Stimulated activated naive CD4-positive, alpha-beta T cell (primary cell): Measurements from ENCODE around the gene CCND1.

Experiments
- DNase-seq, 6 experiments: peaks; one replicate each; lab custom pipeline; 2025; lab: John Stamatoyannopoulos, UW

CCND1 gene

DNA sequence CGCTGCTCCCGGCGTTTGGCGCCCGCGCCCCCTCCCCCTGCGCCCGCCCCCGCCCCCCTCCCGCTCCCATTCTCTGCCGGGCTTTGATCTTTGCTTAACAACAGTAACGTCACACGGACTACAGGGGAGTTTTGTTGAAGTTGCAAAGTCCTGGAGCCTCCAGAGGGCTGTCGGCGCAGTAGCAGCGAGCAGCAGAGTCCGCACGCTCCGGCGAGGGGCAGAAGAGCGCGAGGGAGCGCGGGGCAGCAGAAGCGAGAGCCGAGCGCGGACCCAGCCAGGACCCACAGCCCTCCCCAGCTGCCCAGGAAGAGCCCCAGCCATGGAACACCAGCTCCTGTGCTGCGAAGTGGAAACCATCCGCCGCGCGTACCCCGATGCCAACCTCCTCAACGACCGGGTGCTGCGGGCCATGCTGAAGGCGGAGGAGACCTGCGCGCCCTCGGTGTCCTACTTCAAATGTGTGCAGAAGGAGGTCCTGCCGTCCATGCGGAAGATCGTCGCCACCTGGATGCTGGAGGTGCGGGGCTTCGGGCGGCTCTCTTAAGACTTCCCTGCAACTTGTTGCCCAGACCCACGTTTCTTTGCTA is at the start of gene CCND1:
Gene CCND1, plus strand, starts transcription at position 162 of the 587 bp plus-strand sequence. Its CDS starts 158 bp downstream, at position 320.
- DNase-seq = peak in 4 of 6 experiments; percentile 16 to 51 (median 46)

DNA sequence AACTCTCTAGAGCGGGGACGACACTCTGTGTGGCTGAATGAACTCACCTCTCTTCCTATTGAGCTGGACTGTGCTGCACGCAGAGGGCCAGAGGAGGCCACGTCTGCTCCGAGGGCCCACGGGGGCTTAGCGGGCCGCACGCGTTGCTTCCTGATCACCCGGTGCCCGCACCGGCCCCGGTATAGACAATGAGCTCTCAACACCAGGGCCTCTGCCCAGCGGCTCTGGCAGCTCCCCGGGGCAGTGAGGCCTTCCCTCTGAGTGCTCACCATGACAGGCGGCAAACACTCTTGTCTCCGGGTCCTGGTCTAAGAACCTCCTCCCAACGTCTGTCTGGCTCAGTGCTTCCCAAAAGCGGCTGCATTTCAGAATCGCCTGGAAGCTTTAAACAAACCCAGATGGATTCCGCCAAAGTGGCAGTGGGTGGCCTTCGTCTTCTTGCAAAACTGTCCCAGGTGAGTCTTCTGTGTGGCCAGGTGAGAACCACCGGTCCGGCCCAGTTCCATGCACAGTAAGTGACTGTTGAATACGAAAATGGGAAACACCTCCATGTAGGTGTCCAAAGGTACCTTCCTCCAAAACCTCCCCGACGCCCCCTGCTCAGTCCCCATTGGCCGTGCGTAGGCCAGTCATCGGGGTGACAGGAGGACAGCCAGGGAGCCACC is 47.8 kb upstream of the CCND1 start:
- DNase-seq = no peak

DNA sequence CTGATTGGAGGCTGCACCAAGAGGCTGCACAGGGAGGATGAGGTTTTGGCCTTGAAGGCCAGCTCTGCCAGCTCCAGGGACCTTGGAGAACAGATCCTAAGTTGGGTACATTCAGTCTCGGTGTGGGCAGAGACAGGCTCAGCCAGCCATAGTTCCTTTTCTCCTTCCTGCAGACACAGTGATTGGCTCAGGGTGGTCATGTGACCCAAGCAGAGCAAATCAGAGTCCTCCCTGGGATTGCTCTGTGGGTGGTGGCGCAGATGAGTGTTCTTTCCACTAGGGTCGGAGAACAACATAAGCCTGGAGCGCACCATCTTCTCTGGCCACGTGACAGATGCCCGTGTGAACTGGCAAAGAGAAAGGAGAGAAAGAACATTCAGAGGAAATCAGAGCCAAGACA is 47.1 kb upstream of the CCND1 start:
- DNase-seq = no peak

DNA sequence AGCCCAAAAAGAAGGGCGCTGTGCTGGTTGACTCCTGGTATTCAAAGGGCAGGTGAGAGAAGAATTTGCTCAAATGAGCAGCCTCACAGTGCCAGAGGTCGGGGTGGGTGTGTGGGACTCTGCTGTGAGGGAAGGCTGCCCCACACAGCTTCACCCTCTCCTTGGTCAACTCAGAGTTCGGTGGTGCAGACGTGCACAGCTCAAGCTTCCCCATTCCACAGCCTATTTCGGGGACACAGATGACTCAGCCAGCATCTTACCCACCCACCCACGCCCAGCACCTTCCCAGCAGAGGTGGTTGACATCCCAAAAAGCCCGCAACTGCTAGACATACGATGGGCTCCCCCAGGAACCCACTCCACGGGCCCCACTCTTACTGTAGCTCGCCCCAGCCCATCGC is 46.5 kb upstream of the CCND1 start:
- no peak for DNase-seq

DNA sequence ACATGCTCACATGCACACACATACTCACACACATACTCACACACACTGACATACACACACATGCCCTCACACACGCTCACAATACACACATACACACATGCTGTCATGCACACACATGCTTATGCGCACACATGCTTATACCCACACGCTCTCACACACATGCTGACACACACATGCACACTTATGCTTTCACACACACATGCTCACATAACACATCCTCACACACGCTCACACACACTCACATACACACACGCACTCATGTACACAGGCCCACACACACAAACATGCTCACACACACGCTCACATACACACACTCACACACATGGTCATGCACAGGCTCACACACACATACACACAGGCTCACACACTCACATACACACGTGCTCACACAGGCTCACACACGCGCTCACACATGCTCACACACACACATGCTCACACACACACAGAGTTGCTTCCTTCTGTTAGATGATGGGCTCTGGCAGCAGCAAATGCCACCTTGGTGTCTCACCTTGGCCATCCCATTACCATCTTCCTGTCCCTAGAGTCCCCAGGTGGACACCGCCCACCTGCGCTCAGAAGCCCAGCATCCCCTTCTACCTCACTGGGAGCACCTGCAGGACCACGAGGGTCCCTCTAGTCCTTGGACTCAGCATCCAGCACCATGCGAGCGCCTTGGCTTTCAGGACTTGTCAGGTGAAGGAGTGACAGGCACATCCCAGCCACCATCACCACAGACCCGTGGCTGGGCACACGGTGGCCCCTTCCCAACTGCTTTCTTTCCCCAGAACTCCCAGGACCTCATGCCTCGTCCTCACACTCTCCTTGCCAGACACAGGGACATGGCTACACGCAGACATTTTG is 44.9 kb upstream of the CCND1 start:
- no peak for DNase-seq

DNA sequence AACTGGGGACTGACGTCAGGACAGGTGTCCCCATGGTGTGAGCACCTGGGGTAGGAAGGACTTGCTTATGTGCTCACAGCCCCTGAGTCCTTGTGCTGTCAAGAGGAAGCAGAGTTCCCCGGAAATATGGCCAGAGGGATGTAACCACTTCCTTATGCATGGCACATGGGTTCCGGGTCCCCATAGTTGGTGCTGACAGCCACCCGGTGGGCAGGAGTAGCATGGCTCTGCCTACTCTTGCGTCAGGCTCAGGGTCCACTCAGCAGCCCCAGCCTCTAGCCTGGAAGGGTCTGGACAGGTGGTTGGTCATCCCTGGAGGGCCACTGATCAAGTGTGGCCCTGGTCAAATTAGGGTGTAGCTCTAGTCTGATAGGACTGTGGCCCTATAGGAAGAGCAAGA is 42.8 kb upstream of the CCND1 start:
- DNase-seq = no peak

DNA sequence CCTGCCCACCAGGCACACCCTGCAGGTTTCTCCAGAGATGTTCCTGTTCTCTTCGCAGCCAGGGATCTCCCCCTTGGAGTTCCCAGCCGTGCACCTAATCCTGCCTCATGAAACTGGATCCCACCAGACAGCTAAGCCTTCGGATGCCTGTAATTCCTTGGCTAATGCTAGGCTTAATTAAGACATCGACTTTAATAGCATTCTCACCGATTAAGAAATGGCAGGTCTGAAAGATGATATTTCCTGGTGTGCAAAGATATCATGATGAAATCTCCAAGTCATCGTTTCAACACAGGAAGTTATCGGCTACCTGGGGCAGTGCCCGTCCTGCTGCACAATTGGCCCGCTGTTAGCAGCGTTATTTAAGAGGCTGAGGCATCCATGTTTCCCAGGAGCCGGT is 41.5 kb upstream of the CCND1 start:
- DNase-seq = no peak

DNA sequence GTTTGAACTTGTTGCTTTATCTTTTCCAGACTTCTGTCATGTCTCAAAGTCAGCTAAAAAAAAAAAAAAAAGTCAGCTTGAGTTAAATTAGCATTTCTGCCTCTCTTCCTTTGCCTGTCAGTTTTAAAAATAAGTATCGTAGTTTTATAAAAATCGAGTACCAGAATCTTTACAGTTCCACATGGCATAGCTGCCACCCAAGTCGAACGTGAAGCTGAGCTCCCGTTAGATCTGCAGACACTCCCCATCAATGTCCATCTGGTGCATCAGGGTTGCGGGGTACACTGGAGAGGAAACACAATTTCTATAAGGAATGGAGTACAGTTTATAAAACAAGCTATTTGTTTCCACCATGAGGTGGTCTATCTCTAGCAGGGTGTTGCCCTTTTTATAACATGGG is 41.0 kb upstream of the CCND1 start:
- DNase-seq = no peak

DNA sequence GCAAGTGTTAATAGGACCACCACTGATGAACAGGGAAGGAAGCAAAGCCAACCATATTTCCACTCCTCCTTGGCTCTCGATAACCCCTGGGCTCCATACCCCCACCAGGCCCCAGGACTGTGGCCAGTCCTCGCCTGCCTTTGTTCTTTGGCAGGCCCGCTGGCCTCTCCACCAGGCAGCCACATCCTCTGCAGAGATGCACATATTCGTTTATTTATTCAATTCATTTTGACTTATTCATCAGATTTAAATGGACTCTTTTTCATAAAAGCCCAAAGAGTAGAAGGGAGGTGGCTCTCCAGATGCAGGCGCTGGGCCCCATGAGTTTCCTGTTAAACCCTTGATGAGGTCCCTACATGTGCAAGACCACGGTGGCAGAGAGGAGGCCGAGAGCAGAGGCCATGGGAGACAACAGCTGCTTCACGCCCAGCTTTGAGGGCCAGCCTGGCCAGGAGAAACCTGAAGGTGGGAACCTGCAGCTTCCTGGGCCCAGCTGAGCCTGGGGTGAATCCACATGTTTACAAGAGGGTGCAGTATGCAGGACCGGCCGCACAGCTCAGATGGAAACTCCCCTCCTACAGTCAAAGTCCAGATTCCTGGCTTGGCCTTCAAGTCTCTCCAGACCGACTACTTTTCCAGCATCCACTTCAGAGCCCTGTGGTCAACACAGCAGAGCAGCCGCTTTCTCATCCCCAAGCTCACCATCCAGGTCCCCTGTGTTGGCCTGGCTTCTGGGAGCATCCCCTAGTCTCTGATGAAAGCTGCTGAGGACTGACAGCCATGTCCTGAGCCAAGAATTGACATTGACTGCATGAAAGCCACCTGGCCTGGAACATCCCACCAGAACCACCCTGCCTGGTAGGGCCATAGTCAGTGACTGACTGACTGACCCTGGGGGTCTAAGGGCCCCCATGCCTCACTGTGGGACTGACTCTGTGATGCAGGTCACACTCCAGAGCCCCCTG is 39.7 kb upstream of the CCND1 start:
- no peak for DNase-seq

DNA sequence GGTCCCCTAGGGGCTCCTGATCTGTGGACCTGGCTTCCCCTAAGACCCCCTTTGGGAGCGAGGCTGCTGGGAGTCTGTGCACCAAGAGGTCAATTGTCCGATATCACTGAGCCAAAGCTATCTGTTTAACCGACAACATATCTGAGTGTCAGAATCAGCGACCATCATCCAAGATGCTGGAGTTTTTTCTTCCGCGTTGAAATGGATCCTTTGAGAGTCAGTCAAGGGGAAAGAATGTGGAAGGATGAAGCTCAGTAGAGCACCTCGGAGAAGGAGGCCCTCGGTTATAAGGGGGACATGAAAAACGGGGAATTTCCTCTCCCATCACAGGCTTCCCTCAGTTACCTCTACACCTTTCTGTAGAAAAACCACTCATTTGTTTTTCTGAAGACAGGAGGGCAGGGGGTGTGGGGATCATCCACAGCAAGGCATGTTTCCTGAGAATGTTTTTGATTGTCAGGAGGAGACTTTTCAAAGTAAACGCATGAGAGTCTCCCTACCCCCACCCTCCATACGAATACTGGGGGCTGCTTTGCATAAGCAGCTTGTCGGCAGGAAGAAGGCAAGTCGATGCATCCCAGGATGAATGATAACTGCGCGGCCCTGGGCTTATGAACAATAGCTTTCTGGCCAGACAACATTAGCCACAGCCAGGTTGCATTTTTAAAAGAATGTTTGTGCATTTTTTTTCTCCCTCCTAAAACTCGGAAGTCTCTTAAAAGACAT is 37.7 kb upstream of the CCND1 start:
- DNase-seq = no peak

DNA sequence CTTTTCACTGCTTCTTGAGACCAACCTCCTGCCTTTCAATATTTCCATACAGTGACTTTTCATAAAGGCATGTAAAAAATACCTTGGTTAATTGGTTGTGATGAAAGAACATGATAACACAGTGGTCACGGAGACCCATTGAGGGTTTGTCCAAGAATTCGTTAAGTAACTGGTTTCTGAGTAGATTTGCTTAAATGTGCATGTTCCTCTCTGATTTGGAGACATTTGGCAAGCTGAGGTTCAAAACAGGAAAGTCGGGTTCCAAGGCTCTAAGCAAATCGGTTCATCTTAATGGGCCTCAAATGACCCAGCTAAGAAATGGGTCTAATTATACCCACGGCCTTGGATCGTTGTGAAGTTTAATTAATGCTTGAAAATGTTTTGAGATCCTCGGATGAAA is 36.9 kb upstream of the CCND1 start:
- DNase-seq = no peak

DNA sequence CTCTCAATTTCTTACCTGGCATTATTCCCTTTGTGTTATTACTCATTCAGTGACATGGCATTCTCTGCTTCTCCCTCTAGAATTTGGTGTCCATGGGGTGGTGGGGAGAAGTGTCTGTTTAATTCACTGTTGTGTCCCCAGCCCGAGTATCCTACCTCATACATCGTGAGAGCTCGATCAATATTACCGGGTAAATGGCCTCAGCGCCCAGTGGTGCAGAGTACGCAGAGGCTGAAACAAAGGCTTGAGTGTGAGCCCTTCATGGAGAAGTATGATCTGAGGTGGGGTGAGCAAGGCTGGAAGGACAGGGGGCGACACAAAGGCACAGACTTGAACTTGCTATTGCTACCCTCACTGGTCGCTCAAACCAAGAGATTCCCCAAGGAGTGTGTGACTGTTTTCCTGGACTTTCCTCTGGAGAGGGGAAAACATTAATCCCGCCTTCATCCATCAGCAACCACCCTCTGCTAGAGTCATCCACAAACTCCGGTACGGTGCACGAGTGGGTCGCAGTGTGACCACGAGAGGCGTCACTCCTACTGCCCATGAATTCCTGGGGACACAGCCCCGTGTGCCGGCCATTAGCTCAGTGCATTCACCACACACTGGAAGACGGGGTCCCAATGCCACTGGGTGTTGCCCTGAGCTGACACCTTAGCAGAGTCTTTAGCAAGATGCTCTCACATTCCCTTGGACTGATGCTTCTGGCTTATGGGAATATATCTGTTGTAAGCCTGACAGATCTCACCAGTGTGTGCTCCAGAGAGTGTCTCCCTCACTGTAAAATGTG is 35.0 kb upstream of the CCND1 start:
- no peak for DNase-seq

DNA sequence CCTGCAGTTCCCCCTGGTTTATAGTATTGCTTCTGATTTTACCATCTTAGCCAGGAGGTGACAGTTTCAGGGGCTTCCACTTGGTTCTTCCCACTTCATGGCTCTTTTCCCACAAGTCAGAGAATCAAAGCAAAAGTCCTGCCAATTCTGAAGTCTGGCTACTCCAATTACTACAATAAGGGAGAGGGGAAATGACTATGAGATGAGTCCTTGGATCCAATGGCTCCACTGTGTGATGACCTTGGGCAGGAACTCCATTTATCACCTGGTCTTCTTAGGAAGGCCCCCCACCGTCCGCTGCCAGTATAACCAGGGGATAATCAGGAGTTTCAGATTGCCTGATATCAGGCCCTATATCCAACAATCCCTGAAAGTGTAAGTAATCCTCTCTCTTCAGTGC is 31.6 kb upstream of the CCND1 start:
- no peak for DNase-seq

DNA sequence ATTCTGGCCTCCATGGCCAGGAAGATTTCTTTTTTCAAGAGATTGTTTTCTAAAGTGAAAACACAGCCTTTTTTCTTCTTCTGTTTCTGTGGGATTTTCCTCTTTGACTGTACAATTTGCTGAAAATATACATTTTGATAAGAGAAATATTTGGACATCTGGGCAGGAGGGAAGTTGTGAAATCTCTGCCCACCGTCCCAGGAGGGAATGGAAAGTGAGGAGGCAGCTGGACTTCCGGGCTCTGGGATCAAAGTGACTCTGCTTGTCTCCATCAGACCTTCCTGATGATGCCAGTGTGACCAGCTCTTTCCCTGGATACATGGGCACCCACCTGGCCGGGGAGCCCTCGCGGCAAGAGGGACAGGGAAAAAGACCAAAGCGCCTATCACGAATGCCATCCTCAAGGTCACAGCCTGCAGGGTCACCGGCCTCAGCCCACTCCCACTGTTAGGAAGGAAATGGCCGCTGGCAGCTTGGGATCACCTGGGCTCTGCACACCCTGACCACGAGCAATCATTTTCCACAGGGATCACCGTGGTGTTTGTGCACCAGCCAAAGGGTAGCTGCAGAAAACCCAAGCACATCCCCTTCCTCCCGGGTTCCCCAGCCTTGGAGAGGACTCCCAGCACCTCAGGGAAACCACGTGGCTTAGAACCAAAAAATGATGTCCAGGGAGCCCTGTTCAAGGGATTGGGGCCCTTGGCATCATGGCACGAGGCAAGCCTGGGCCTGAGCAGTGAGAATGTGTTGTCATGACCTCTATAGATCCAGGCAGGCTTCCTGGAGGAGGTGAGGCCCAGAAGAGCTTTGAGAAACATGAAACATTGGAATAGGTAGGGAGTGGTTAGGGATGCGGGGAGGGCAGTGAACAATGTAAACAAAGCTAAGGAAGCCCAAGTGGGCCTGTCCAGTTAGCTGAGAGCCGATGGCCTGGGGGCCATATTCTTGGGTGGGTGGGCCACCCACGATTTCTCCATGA is 29.1 kb upstream of the CCND1 start:
- DNase-seq = no peak

DNA sequence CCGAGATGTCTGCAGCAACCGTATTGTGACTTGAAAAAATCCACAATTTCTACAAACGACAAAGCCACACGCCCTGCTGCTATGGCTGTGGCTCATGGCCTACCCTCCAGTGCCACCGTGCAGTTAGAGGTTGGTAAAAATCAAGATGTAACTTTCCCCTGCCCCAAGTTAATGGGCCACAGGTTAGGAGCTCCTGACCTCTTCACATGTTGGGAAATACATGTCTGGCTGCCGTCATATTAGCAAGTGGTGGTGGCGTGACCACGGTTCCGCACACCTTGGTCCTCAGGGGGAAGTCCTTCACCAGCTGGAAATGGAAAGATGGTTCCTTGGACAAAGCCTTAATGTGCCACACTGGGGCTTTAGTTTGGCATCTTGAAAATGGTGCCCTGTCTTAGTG is 27.4 kb upstream of the CCND1 start:
- DNase-seq = no peak

DNA sequence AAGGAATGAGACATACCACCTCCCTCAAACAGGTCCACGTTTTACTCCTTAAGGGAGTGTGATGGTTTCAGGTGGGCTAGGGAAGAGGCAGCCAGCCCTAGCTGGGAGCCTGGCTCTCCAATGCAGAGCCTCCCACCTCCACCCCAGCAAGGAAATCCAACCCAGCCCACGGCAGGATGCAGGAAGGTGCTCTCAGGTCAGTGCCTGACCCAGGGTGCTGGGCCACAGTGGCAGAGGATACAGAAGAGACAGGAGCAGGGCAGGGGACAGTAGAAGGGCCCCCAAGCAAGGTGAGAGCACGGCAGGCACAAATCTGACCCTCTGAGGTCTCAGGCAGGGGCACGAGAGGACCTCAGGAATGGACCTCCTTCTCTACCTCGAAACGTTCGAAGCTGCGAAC is 26.9 kb upstream of the CCND1 start:
- DNase-seq = no peak

DNA sequence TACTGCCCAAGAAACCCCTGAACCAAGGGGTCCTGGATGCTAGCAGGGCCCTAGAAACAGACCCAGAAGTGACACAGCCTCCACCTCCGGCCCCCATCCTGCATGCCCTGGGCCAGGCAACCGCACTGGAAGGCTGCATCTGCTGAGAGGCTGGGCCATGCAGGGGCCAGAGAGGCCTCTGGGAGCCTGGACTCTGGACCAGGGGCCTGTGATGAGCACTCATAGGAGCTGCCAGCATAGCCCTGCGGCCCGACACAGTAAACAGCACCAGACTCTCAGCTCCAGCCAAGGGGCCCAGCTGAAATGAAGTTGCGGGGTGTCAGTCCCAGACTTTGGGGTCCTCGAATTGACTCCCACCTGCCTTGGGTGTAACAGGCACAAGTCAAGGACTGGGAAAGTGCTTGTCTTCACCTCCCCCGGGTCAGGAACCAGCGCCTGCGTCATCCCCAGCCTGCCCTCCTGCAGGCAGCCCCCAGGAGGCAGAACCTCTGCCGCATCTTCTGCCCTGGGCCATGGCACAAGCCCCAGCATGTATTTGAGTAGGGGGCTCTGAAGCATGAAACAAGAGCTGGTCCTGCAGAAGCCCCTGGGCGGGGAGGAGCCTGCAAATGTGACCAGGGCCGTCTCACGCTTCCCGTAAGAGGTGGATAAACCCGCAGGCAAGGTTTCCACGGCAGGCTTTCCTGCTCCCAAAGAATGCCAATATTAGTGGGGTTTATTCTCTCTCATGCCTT is 25.2 kb upstream of the CCND1 start:
- DNase-seq = no peak

DNA sequence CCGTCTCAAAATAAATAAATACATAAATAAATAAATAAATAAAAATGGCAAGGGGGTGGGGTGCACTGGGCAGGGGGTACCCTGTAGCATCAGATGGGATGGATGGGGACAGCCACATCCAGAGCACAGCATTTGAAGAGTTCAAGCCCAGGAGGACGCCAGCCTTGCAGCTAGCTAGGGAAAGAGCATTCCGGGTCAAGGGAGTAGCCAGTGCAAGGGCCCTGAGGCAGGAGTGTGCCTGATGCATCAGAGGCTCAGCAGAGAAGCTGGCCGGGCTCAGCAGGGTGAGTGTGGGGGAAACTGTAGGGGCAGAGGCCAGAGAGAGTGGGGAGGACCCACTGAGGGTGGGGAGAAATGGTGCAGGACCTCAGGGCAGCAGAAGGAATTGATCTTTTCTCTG is 23.7 kb upstream of the CCND1 start:
- no peak for DNase-seq

DNA sequence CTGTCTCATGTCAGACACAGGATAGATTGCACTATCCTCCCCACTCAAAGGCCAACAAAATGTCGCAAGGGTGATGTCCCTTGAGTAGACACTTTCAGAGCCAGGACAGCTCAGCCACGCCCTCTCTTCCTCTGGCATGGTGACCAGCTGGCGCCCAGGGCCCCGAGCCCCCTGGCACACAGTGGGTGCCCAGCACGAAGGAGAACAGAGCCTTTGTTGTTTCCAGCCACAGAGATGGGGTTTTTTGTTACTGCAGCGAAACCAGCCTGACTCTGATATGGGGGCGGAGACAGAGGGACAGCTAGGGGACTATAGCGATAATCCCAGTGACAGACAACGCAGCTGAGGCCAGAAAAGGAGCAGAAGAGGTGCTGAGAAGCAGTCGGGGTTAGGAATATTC is 23.3 kb upstream of the CCND1 start:
- no peak for DNase-seq
